HEK293 (cell line): ENCODE measurements around the gene MRPS22.
A peak's percentile ranks its signal among the peaks of the same experiment; 100 is the strongest.

Experiments
- CTCF ChIA-PET: fragments of 350-600 bp; formaldehyde crosslinking; extraction: SDS; loops from one replicate; lab custom pipeline; 2021; ENCODE audit warnings: antibody characterized with exemption; lab: Yijun Ruan, JAX
- POLR2A ChIA-PET: fragments of 300-600 bp; formaldehyde crosslinking; extraction: SDS; loops from one replicate; lab custom pipeline; 2020; ENCODE audit warnings: antibody characterized with exemption, inconsistent platforms; lab: Yijun Ruan, JAX
- H3K27ac ChIP-seq: fragments of 200-500 bp; sonication (Bioruptor generic); 2 replicates; pipeline ENCODE4 v1.5.1; 2014; ENCODE audit warnings: low read depth, low read length, control low read depth, inconsistent platforms; ENCODE audit errors: extremely low read depth
- H3K36me3 ChIP-seq, 2 experiments: fragments of 200-500 bp in 1 of 2; sonication (Bioruptor generic) in 1 of 2; 1 replicate in 1 of 2; 2 replicates in 1 of 2; pipeline ENCODE4 v1.5.1; 2014 to 2017; ENCODE audit warnings: inconsistent platforms in 2 of 2, low read length in 2 of 2; ENCODE audit not compliant: control insufficient read depth in 2 of 2, insufficient read depth in 1 of 2
- H3K4me1 ChIP-seq: fragments of 200-500 bp; sonication (Bioruptor generic); 2 replicates; pipeline ENCODE4 v1.5.1; 2014; ENCODE audit warnings: mild to moderate bottlenecking, low read length, inconsistent platforms; ENCODE audit not compliant: control insufficient read depth, insufficient read depth
- H3K4me3 ChIP-seq: 2 replicates; pipeline ENCODE4 v1.5.1; 2011; ENCODE audit warnings: low read depth, mild to moderate bottlenecking, control low read depth, low read length, moderate library complexity
- H3K9me3 ChIP-seq: fragments of 200-500 bp; sonication (Bioruptor generic); 2 replicates; pipeline ENCODE4 v1.5.1; 2014; ENCODE audit warnings: low read depth, low read length, inconsistent platforms; ENCODE audit not compliant: control insufficient read depth, insufficient read depth
- GLIS2 ChIP-seq: fragments of 450-650 bp; formaldehyde crosslinking; IDR thresholded peaks from 2 replicates; pipeline ENCODE4 v1.5.1; 2016; ENCODE audit warnings: missing biosample characterization, missing genetic modification characterization
- IKZF3 ChIP-seq: fragments of 450-650 bp; IDR thresholded peaks from 2 replicates; pipeline ENCODE4 v1.5.0; 2018; ENCODE audit warnings: missing biosample characterization, mild to moderate bottlenecking, missing genetic modification characterization, moderate library complexity
- MZF1 ChIP-seq: fragments of 450-650 bp; formaldehyde crosslinking; IDR thresholded peaks from 2 replicates; pipeline ENCODE4 v1.5.1; 2017; ENCODE audit warnings: missing biosample characterization, missing genetic modification characterization, borderline replicate concordance
- ZBTB20 ChIP-seq: fragments of 450-650 bp; formaldehyde crosslinking; IDR thresholded peaks from 2 replicates; pipeline ENCODE4 v1.5.1; 2016; ENCODE audit warnings: missing biosample characterization, missing genetic modification characterization
- ZIC2 ChIP-seq: fragments of 450-650 bp; formaldehyde crosslinking; IDR thresholded peaks from 2 replicates; pipeline ENCODE4 v1.5.1; 2016; ENCODE audit warnings: missing biosample characterization, missing genetic modification characterization
- ZNF112 ChIP-seq: fragments of 450-650 bp; formaldehyde crosslinking; IDR thresholded peaks from 2 replicates; pipeline ENCODE4 v1.5.0; 2017; ENCODE audit warnings: missing biosample characterization, missing genetic modification characterization
- ZNF138 ChIP-seq: fragments of 450-650 bp; formaldehyde crosslinking; IDR thresholded peaks from 2 replicates; pipeline ENCODE4 v1.5.1; 2016; ENCODE audit warnings: missing biosample characterization, missing genetic modification characterization, borderline replicate concordance
- ZNF146 ChIP-seq: fragments of 450-650 bp; formaldehyde crosslinking; IDR thresholded peaks from 2 replicates; pipeline ENCODE4 v1.5.1; 2016; ENCODE audit warnings: missing biosample characterization, missing genetic modification characterization
- ZNF155 ChIP-seq: fragments of 450-650 bp; formaldehyde crosslinking; IDR thresholded peaks from 2 replicates; pipeline ENCODE4 v1.5.1; 2016; ENCODE audit warnings: missing biosample characterization, missing genetic modification characterization
- ZNF184 ChIP-seq: fragments of 450-650 bp; IDR thresholded peaks from 2 replicates; pipeline ENCODE4 v1.5.1; 2018; ENCODE audit warnings: missing biosample characterization, mild to moderate bottlenecking, missing genetic modification characterization
- ZNF513 ChIP-seq: fragments of 450-650 bp; IDR thresholded peaks from 2 replicates; pipeline ENCODE4 v1.5.1; 2018; ENCODE audit warnings: missing biosample characterization, missing genetic modification characterization
- ZNF571 ChIP-seq: fragments of 450-650 bp; formaldehyde crosslinking; IDR thresholded peaks from 2 replicates; pipeline ENCODE4 v1.5.0; 2017; ENCODE audit warnings: missing biosample characterization, missing genetic modification characterization
- ZNF626 ChIP-seq: fragments of 450-650 bp; sonication (Bioruptor Pico); formaldehyde crosslinking; IDR thresholded peaks from 2 replicates; pipeline ENCODE4 v1.5.1; 2018; ENCODE audit warnings: missing biosample characterization, missing genetic modification characterization, inconsistent platforms
- ZNF629 ChIP-seq: fragments of 450-650 bp; formaldehyde crosslinking; IDR thresholded peaks from 2 replicates; pipeline ENCODE4 v1.5.1; 2017; ENCODE audit warnings: missing biosample characterization, missing genetic modification characterization
- ZNF677 ChIP-seq: fragments of 450-650 bp; IDR thresholded peaks from 2 replicates; pipeline ENCODE4 v1.5.0; 2018; ENCODE audit warnings: missing biosample characterization, mild to moderate bottlenecking, missing genetic modification characterization, moderate library complexity
- ZNF768 ChIP-seq: fragments of 450-650 bp; formaldehyde crosslinking; IDR thresholded peaks from 2 replicates; pipeline ENCODE4 v1.5.1; 2018; ENCODE audit warnings: missing biosample characterization, mild to moderate bottlenecking, missing genetic modification characterization
- ZNF830 ChIP-seq: fragments of 450-650 bp; IDR thresholded peaks from 2 replicates; pipeline ENCODE4 v1.5.0; 2018; ENCODE audit warnings: missing biosample characterization, missing genetic modification characterization, low read depth, mild to moderate bottlenecking, moderate library complexity
- ZSCAN18 ChIP-seq: fragments of 450-650 bp; formaldehyde crosslinking; IDR thresholded peaks from 2 replicates; pipeline ENCODE4 v1.5.1; 2016; ENCODE audit warnings: missing biosample characterization, missing genetic modification characterization
- ZSCAN5A ChIP-seq: fragments of 450-650 bp; formaldehyde crosslinking; IDR thresholded peaks from 2 replicates; pipeline ENCODE4 v1.5.1; 2016; ENCODE audit warnings: missing biosample characterization, missing genetic modification characterization
- TF ChIP-seq, protein P1 (sequence below): sonication (generic); formaldehyde crosslinking; IDR thresholded peaks from 2 replicates; pipeline ENCODE4 v1.8.1; 2022; ENCODE audit warnings: mild to moderate bottlenecking, moderate library complexity, missing genetic modification reagents
- TF ChIP-seq, protein P2 (sequence below): fragments of 450-650 bp; formaldehyde crosslinking; IDR thresholded peaks from 2 replicates; pipeline ENCODE4 v1.5.1; 2017; ENCODE audit warnings: missing biosample characterization, missing genetic modification characterization

The MRPS22 gene

GRCh38 chr3:139374099-139374498 lies 30.3 kb downstream of the MRPS22 start:
- POLR2A ChIA-PET = interaction anchor here (1.2 kb wide), 1 partner anchor 16 kb away, joined by 3 read pairs; no protein-coding TSS in a partner anchor

DNA sequence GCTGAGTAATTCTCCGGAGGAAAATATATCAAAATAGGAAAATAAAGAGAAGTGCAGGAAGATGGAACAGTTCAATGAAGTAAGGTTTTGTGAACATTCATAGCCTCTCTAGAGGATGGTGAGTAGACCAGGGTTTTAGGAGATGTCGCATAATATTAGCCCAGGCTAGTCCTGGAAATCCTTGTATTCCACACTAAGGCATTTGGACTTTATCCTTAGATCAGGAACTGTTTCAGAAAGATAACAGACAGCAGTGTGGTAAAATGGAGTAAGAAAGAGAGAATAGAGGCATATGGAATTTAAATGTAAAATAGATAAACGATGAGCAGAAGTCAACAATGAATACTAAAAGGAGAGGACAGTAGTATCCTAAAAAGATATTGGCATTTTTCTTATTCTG lies 33.6 kb downstream of the MRPS22 start:
- TF ChIP-seq ZNF146 (tag by site-specific recombination) (no peak), ZNF830 (no peak), ZSCAN18 (no peak), ZNF626 (tag by site-specific recombination) (no peak), ZSCAN5A (tag by site-specific recombination) (no peak), ZBTB20 (no peak), IKZF3 (tag by site-specific recombination) (no peak), ZNF677 (no peak), ZNF112 (tag by site-specific recombination) (no peak), GLIS2 (no peak), ZNF629 (tag by site-specific recombination) (no peak), ZNF184 (no peak), ZNF138 (tag by site-specific recombination) (no peak), ZNF571 (tag by site-specific recombination) (no peak), ZIC2 (tag by site-specific recombination) (no peak), ZNF768 (tag by site-specific recombination) (no peak), ZNF155 (tag by site-specific recombination) (no peak)
- TF ChIP-seq, protein P1, sequence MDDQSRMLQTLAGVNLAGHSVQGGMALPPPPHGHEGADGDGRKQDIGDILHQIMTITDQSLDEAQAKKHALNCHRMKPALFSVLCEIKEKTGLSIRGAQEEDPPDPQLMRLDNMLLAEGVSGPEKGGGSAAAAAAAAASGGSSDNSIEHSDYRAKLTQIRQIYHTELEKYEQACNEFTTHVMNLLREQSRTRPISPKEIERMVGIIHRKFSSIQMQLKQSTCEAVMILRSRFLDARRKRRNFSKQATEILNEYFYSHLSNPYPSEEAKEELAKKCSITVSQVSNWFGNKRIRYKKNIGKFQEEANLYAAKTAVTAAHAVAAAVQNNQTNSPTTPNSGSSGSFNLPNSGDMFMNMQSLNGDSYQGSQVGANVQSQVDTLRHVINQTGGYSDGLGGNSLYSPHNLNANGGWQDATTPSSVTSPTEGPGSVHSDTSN (CRISPR knock-in tag) = no peak
- TF ChIP-seq, protein P2, sequence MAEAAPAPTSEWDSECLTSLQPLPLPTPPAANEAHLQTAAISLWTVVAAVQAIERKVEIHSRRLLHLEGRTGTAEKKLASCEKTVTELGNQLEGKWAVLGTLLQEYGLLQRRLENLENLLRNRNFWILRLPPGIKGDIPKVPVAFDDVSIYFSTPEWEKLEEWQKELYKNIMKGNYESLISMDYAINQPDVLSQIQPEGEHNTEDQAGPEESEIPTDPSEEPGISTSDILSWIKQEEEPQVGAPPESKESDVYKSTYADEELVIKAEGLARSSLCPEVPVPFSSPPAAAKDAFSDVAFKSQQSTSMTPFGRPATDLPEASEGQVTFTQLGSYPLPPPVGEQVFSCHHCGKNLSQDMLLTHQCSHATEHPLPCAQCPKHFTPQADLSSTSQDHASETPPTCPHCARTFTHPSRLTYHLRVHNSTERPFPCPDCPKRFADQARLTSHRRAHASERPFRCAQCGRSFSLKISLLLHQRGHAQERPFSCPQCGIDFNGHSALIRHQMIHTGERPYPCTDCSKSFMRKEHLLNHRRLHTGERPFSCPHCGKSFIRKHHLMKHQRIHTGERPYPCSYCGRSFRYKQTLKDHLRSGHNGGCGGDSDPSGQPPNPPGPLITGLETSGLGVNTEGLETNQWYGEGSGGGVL (tag by site-specific recombination) = no peak
- H3K4me3 ChIP-seq = no peak overlapping the region
- CTCF ChIA-PET = no interaction called here
- POLR2A ChIA-PET = no interaction called here
- H3K27ac ChIP-seq = no peak overlapping the region
- peaks cover 24 to 94% of the 10 kb centered on the region in 2 experiments for H3K36me3 ChIP-seq
- peaks cover 4% of the 10 kb centered on the region; the same call in 1 of the 2 replicates for H3K4me1 ChIP-seq
- no peaks in the 10 kb centered on the region for H3K9me3 ChIP-seq

More at GRCh38 chr3:139374099-139374498, 30.3 kb downstream of the MRPS22 start:
- Histone ChIP-seq H3K4me3 (no peak overlapping the region), H3K36me3 (peaks cover 29 to 96% of the 10 kb centered on the region in 2 experiments; a peak in 2 of 3 replicates), H3K27ac (no peak overlapping the region), H3K4me1 (peaks cover 4% of the 10 kb centered on the region; the same call in 1 of the 2 replicates), H3K9me3 (no peaks in the 10 kb centered on the region)
- CTCF ChIA-PET = interaction anchor here (2.9 kb wide), 1 partner anchor 20 kb away, joined by 11 read pairs; no protein-coding TSS in a partner anchor
- TF ChIP-seq MZF1 (no peak), ZNF513 (tag by site-specific recombination) (peak; percentile 90)
